HEK293T (cell line): Measurements from ENCODE around the gene BOLA1.

Experiments used
- BHLHE40 ChIP-seq: fragments of 450-650 bp; IDR thresholded peaks from 2 replicates; pipeline ENCODE4 v1.6.1; 2016; ENCODE audit warnings: mild to moderate bottlenecking, moderate library complexity, borderline replicate concordance
- CTBP1 ChIP-seq: fragments of 450-650 bp; IDR thresholded peaks from 2 replicates; pipeline ENCODE4 v1.6.1; 2016; ENCODE audit warnings: borderline replicate concordance
- ELF4 ChIP-seq: fragments of 450-650 bp; IDR thresholded peaks from 2 replicates; pipeline ENCODE4 v1.6.1; 2017; ENCODE audit warnings: antibody characterized with exemption
- FOXK2 ChIP-seq: fragments of 450-650 bp; IDR thresholded peaks from 2 replicates; pipeline ENCODE4 v1.6.1; 2016; ENCODE audit warnings: mild to moderate bottlenecking
- FOXM1 ChIP-seq: fragments of 450-650 bp; IDR thresholded peaks from 2 replicates; pipeline ENCODE4 v1.6.1; 2017; ENCODE audit warnings: mild to moderate bottlenecking, borderline replicate concordance
- HDGF ChIP-seq: fragments of 450-650 bp; IDR thresholded peaks from 2 replicates; pipeline ENCODE4 v1.6.1; 2017; ENCODE audit warnings: antibody characterized with exemption, borderline replicate concordance
- L3MBTL2 ChIP-seq: fragments of 450-650 bp; conservative IDR thresholded peaks from 2 replicates; pipeline ENCODE4 v1.6.1; 2016; ENCODE audit warnings: mild to moderate bottlenecking
- NFRKB ChIP-seq: fragments of 450-650 bp; IDR thresholded peaks from 2 replicates; pipeline ENCODE4 v1.6.1; 2016; ENCODE audit warnings: mild to moderate bottlenecking, moderate library complexity
- SP1 ChIP-seq: fragments of 450-650 bp; IDR thresholded peaks from 2 replicates; pipeline ENCODE4 v1.6.1; 2017
- SUZ12 ChIP-seq: fragments of 450-650 bp; IDR thresholded peaks from 2 replicates; pipeline ENCODE4 v1.6.1; 2016; ENCODE audit warnings: mild to moderate bottlenecking
- TARDBP ChIP-seq: fragments of 450-650 bp; IDR thresholded peaks from 2 replicates; pipeline ENCODE4 v1.6.1; 2016
- TF ChIP-seq, protein P1 (sequence below): fragments of 450-650 bp; IDR thresholded peaks from 2 replicates; pipeline ENCODE4 v1.6.1; 2016

GRCh38 chr1:149945206-149945605, 45.8 kb downstream of the BOLA1 start:
- TF ChIP-seq SP1 (no peak), BHLHE40 (no peak), CTBP1 (no peak), SUZ12 (no peak), NFRKB (no peak), HDGF (no peak), FOXM1 (no peak), FOXK2 (no peak), ELF4 (no peak), L3MBTL2 (no peak), TARDBP (no peak)
- TF ChIP-seq, protein P1, sequence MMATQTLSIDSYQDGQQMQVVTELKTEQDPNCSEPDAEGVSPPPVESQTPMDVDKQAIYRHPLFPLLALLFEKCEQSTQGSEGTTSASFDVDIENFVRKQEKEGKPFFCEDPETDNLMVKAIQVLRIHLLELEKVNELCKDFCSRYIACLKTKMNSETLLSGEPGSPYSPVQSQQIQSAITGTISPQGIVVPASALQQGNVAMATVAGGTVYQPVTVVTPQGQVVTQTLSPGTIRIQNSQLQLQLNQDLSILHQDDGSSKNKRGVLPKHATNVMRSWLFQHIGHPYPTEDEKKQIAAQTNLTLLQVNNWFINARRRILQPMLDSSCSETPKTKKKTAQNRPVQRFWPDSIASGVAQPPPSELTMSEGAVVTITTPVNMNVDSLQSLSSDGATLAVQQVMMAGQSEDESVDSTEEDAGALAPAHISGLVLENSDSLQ: no peak
